ENCODE data around the gene KATNBL1. TPM values are rescaled to one million over a fixed set of nuclear protein-coding genes. Genes with fewer than 3 reads are reported as not detected.
A peak's percentile ranks its signal among the peaks of the same experiment; 100 is the strongest.

Gene KATNBL1
- total RNA-seq, 1 donor, result 57.3 TPM

- DNase-seq (ENCODE audit: low read depth), result no peak
- TF ChIP-seq CTCF (IDR thresholded peaks at IDR 0.05; ENCODE audit: insufficient read depth, low read length), result no peak
- peak overlapping the region; percentile 85 for H3K4me3 ChIP-seq (ENCODE audit: low read depth, low read length)
Measured at GRCh38 chr15:34223904-34224596, 14.2 kb upstream of the KATNBL1 start.

- H3K4me3 ChIP-seq (ENCODE audit: low read depth, low read length), result no peak overlapping the region
- TF ChIP-seq CTCF (IDR thresholded peaks at IDR 0.05; ENCODE audit: insufficient read depth, low read length), result no peak
- peak; percentile 26 for DNase-seq (ENCODE audit: low read depth)
Measured at GRCh38 chr15:34217587-34218225, 7.8 kb upstream of the KATNBL1 start.

- no peak for TF ChIP-seq CTCF (IDR thresholded peaks at IDR 0.05; ENCODE audit: insufficient read depth, low read length)
Measured at GRCh38 chr15:34216527-34217270, 6.8 kb upstream of the KATNBL1 start.

GRCh38 chr15:34214135-34214534, 4.2 kb upstream of the KATNBL1 start:
- no peak for TF ChIP-seq CTCF (IDR thresholded peaks at IDR 0.05; ENCODE audit: insufficient read depth, low read length)
- DNase-seq (ENCODE audit: low read depth), result no peak
- H3K4me3 ChIP-seq (ENCODE audit: low read depth, low read length), result no peak overlapping the region

More at GRCh38 chr15:34216527-34217270, 6.8 kb upstream of the KATNBL1 start:
- no peak for DNase-seq (ENCODE audit: low read depth)
- no peak overlapping the region for H3K4me3 ChIP-seq (ENCODE audit: low read depth, low read length)

GRCh38 chr15:34213690-34214089, 3.8 kb upstream of the KATNBL1 start:
- TF ChIP-seq CTCF (IDR thresholded peaks at IDR 0.05; ENCODE audit: insufficient read depth, low read length), result no peak
- DNase-seq (ENCODE audit: low read depth), result no peak
- no peak overlapping the region for H3K4me3 ChIP-seq (ENCODE audit: low read depth, low read length)

- DNase-seq (ENCODE audit: low read depth), result no peak
- no peak for TF ChIP-seq CTCF (IDR thresholded peaks at IDR 0.05; ENCODE audit: insufficient read depth, low read length)
- no peak overlapping the region for H3K4me3 ChIP-seq (ENCODE audit: low read depth, low read length)
Measured at GRCh38 chr15:34206011-34206410, 3.9 kb downstream of the KATNBL1 start.

All from fibroblast of the aortic adventitia (primary cell).